Tibial artery (tissue), 4 donors: ENCODE measurements around the gene WNT9B.

Experiments used
- DNase-seq, 2 donors: peaks; one replicate each; pipeline ENCODE4 v3.0.0-alpha.2; 2019
- H3K27ac ChIP-seq, 2 donors: fragments of 200-600 bp; sonication (generic) in 1 of 2; 1 replicate in 1 of 2; 2 replicates in 1 of 2; pipeline ENCODE4 v1.5.1; 2018 to 2019; ENCODE audit warnings: mild to moderate bottlenecking in 1 of 2
- H3K27me3 ChIP-seq, 2 donors: fragments of 200-600 bp; sonication (generic) in 1 of 2; one replicate each; pipeline versions ENCODE4 v1.5.1 to v1.6.0; 2016 to 2019
- H3K36me3 ChIP-seq, 3 donors: fragments of 200-600 bp; sonication (generic) in 2 of 3; one replicate each; pipeline ENCODE4 v1.5.1; 2016 to 2019; ENCODE audit warnings: mild to moderate bottlenecking in 2 of 3
- H3K4me1 ChIP-seq, 4 donors: fragments of 200-600 bp; sonication (generic) in 2 of 4; 1 replicate in 3 of 4; 2 replicates in 1 of 4; pipeline ENCODE4 v1.5.1; 2016 to 2019
- H3K4me3 ChIP-seq, 2 donors: fragments of 200-600 bp; sonication (generic) in 1 of 2; 1 replicate in 1 of 2; 2 replicates in 1 of 2; pipeline ENCODE4 v1.5.1; 2018 to 2019; ENCODE audit warnings: mild to moderate bottlenecking in 2 of 2
- H3K9me3 ChIP-seq, 3 donors: fragments of 200-600 bp; sonication (generic) in 1 of 3; one replicate each; pipeline ENCODE4 v1.5.1; 2016 to 2019
- intact Hi-C: fragments of 100-400 bp; cut with DNase I; formaldehyde crosslinking; loops from one replicate; pipeline ENCODE4 v1.15.0; 2023; ENCODE audit warnings: low total_unique reads
- TF ChIP-seq, protein P1 (sequence below), 2 experiments: fragments of 200-600 bp in 1 of 2; fragments of 450-650 bp in 1 of 2; IDR thresholded peaks; one replicate each; pipeline ENCODE4 v1.5.1; 2017 to 2019; ENCODE audit warnings: antibody characterized with exemption in 2 of 2, mild to moderate bottlenecking in 1 of 2, moderate library complexity in 1 of 2

Gene WNT9B

DNA sequence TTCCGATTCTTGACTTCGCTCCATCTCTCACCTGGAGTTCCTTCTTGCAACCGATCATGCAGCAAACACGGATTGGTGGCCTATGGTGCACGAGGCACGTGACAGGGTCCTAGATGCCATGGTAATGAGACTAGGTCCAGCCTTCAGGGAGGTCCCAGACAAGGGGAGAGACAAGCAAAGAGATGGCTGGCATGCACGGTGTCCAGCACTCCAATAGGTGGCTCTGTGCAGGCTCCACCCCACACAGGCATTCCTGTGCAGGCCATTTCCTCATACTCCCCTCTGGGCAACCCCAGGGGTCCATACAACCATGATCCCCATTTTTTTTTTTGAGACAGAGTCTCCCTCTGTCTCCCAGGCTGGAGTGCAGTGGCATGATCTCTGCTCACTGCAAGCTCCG is 31.3 kb downstream of the WNT9B start:
- peaks cover 0 to 38% of the 10 kb centered on the region in 2 donors for H3K27me3 ChIP-seq
- TF ChIP-seq, protein P1, sequence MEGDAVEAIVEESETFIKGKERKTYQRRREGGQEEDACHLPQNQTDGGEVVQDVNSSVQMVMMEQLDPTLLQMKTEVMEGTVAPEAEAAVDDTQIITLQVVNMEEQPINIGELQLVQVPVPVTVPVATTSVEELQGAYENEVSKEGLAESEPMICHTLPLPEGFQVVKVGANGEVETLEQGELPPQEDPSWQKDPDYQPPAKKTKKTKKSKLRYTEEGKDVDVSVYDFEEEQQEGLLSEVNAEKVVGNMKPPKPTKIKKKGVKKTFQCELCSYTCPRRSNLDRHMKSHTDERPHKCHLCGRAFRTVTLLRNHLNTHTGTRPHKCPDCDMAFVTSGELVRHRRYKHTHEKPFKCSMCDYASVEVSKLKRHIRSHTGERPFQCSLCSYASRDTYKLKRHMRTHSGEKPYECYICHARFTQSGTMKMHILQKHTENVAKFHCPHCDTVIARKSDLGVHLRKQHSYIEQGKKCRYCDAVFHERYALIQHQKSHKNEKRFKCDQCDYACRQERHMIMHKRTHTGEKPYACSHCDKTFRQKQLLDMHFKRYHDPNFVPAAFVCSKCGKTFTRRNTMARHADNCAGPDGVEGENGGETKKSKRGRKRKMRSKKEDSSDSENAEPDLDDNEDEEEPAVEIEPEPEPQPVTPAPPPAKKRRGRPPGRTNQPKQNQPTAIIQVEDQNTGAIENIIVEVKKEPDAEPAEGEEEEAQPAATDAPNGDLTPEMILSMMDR (IDR thresholded peaks at IDR 0.05) = no peak
- intact Hi-C loops = no loop called here

DNA sequence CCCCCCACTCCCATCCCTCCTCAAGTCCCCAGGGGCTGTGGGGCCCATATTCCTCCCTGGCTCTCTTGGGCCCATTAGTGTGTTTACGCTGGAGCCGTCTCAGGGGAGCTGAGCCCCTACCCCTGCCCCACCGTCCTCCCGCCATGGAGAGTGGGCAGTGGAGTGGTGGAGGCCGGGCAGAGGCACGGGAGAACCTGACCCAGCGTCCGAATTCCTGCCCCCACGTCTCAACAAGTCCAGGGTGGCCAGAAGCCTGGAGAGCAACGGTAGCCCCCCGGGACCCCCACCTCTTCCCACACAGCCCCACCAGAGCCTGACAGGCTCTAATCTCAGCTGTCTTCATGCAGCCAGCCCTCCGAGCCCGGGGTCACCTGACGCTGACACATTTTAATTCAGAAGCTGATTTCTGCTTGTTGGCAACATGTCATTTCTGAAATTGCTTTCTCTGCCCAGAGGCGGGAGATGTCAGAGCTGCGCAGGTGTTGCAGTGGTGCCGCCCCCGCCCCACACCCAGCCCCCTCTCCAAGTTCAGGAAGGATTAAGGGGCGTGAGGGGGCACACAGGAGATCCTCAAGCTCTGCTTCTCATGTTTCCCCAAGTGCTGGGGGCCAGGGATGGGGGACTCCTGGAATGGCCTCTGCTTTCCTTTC is 32.6 kb downstream of the WNT9B start:
- TF ChIP-seq, protein P1 (IDR thresholded peaks at IDR 0.05) = no peak
- H3K36me3 ChIP-seq = no peaks in the 10 kb centered on the region
- H3K4me1 ChIP-seq = no peaks in the 10 kb centered on the region
- H3K9me3 ChIP-seq = no peaks in the 10 kb centered on the region
- DNase-seq = no peak
- intact Hi-C loops = no loop called here
- peaks cover 0 to 39% of the 10 kb centered on the region in 2 donors for H3K27me3 ChIP-seq
- no peak overlapping the region for H3K4me3 ChIP-seq
- no peak overlapping the region for H3K27ac ChIP-seq

More for the DNA sequence above, 31.3 kb downstream of the WNT9B start:
- no peak overlapping the region for H3K27ac ChIP-seq
- H3K9me3 ChIP-seq = no peaks in the 10 kb centered on the region
- H3K4me3 ChIP-seq = no peak overlapping the region
- DNase-seq = no peak
- H3K4me1 ChIP-seq = no peaks in the 10 kb centered on the region
- no peaks in the 10 kb centered on the region for H3K36me3 ChIP-seq

DNA sequence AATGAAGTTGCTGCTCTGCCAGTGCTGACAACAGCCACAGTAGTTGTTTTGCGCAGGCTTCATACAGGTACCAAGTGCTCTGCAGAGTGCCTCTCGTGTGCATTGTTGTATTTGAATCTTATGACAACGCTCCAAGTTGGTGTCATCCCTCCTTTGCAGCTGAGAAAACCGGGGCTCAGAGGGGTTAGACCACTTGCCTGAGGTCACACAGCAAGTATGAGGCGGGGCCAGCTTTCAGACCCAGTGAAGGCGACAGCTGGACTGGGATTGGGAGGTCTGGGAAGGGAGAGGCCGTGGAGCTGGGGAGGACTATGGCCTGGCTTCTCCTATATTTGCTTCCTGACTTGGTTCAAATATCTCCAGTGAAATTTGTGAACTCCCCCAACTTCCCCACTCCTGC is 33.2 kb downstream of the WNT9B start:
- Histone ChIP-seq H3K27me3 (peaks cover 0 to 43% of the 10 kb centered on the region in 2 donors), H3K27ac (no peak overlapping the region), H3K4me3 (no peak overlapping the region), H3K9me3 (no peaks in the 10 kb centered on the region), H3K36me3 (no peaks in the 10 kb centered on the region), H3K4me1 (no peaks in the 10 kb centered on the region)
- intact Hi-C loops = no loop called here
- TF ChIP-seq, protein P1 (IDR thresholded peaks at IDR 0.05) = no peak
- DNase-seq = no peak

DNA sequence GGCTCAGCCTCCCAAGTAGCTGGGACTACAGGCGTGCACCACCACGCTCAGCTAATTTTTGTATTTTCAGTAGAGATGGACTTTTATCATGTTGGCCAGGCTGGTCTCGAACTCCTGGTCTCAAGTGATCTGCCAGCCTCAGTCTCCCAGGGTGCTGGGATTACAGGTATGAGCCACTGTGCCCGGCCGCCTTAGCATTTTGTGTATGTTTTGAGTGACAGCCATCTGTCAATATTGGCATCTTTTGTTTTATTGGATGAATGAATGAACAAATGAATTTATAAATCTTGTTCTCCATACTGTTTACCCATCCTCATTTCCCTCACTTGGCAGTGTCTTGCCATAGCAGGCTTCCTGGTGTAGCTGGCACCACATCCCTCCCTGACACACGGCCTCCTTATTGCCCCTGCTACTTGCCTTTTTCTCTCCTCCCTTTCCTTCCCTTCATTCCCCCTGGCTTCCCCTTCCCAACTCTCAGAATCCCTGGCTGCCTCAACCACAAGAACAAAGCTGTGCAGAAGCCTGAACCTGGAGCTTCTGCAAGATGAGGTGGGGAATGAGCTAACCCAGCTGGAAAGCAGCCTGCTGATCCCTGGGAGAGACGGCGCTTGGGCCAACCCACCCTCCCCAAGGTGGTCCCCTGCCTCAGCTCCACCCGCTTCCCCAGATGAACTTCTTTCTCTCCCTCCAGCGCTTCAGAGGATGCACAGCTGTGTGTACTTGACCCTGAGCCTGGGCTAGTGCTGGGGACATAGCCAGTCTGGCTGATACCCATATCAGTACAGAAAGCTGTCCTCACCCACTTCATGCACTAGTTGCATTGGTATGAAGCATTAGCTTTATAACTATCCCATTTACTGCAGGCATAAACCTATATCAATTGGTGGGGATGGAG is 34.3 kb downstream of the WNT9B start:
- TF ChIP-seq, protein P1 (IDR thresholded peaks at IDR 0.05) = no peak
- Histone ChIP-seq H3K27ac (no peak overlapping the region), H3K4me3 (no peak overlapping the region), H3K27me3 (peaks cover 0 to 48% of the 10 kb centered on the region in 2 donors), H3K36me3 (no peaks in the 10 kb centered on the region), H3K4me1 (no peaks in the 10 kb centered on the region), H3K9me3 (no peaks in the 10 kb centered on the region)
- intact Hi-C loops = no loop called here
- no peak for DNase-seq

DNA sequence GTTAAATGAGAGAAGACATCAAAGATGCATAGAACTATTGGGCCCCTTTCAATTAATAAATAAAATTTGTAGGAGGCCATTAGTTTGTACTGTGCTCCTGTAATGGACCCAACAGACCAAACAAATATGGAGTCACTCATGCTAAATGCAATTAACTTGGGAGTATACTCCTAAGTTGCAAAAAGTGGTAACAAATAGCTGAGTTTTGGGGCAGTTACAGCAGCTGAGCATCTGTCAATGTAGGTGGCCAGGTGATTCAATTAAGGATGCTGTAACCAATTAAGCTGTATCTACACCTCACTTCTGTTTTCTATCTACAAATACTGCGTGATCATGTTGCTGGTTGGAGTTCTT is 34.9 kb downstream of the WNT9B start:
- TF ChIP-seq, protein P1 (IDR thresholded peaks at IDR 0.05) = no peak
- Histone ChIP-seq H3K27me3 (peaks cover 0 to 54% of the 10 kb centered on the region in 2 donors), H3K4me3 (no peak overlapping the region), H3K4me1 (no peaks in the 10 kb centered on the region), H3K27ac (no peak overlapping the region), H3K9me3 (no peaks in the 10 kb centered on the region), H3K36me3 (no peaks in the 10 kb centered on the region)
- intact Hi-C loops = no loop called here
- no peak for DNase-seq
